SU-DHL-6 (cell line): Measurements from ENCODE around the gene SNN.

Source experiments
- H2AFZ ChIP-seq: fragments of 200-600 bp; sonication (generic); 2 replicates; pipeline ENCODE4 v1.6.1; 2014; ENCODE audit warnings: low read depth, mild to moderate bottlenecking, moderate library complexity, mixed read lengths, antibody characterized with exemption, low read length; ENCODE audit not compliant: severe bottlenecking
- H3F3A ChIP-seq: fragments of 200-600 bp; shearing (Covaris generic); 2 replicates; pipeline ENCODE4 v1.6.0; 2016; ENCODE audit warnings: antibody characterized with exemption, mild to moderate bottlenecking; ENCODE audit not compliant: insufficient read depth
- H3K27ac ChIP-seq: fragments of 200-600 bp; sonication (generic); 2 replicates; pipeline ENCODE4 v1.5.1; 2016; ENCODE audit warnings: low read depth, mild to moderate bottlenecking, low read length, moderate library complexity, mixed read lengths
- H3K27me3 ChIP-seq: fragments of 200-600 bp; sonication (generic), shearing (Covaris generic); 2 replicates; pipeline ENCODE4 v1.6.0; 2014; ENCODE audit warnings: mild to moderate bottlenecking, low read length
- H3K36me3 ChIP-seq: fragments of 200-600 bp; sonication (generic); 2 replicates; pipeline ENCODE4 v1.6.1; 2014; ENCODE audit warnings: mild to moderate bottlenecking, low read length, mixed read lengths
- H3K4me2 ChIP-seq: fragments of 300-600, 200-600 bp; shearing (Covaris generic), sonication (generic); 2 replicates; pipeline ENCODE4 v1.6.0; 2014; ENCODE audit warnings: low read length, low read depth, mild to moderate bottlenecking; ENCODE audit not compliant: poor library complexity, severe bottlenecking
- H3K4me3 ChIP-seq: fragments of 200-600 bp; sonication (generic); 2 replicates; pipeline ENCODE4 v1.5.1; 2014; ENCODE audit warnings: antibody characterized with exemption, low read length, mild to moderate bottlenecking, mixed read lengths; ENCODE audit not compliant: insufficient read depth, poor library complexity, severe bottlenecking
- H3K79me2 ChIP-seq: fragments of 200-600 bp; sonication (generic); 2 replicates; pipeline ENCODE4 v1.6.1; 2014; ENCODE audit warnings: mild to moderate bottlenecking, low read length, moderate library complexity; ENCODE audit not compliant: insufficient read depth
- H3K9ac ChIP-seq: fragments of 200-600 bp; sonication (generic); 2 replicates; pipeline ENCODE4 v1.7.0; 2014; ENCODE audit warnings: mild to moderate bottlenecking, low read length
- H3K9me2 ChIP-seq: fragments of 200-600 bp; sonication (generic); replicated peaks from 2 replicates; pipeline ENCODE4 v1.6.1; 2014; ENCODE audit warnings: low read length; ENCODE audit not compliant: insufficient read depth
- H3K9me3 ChIP-seq: fragments of 200-600 bp; sonication (generic); 2 replicates; pipeline ENCODE4 v1.6.1; 2014; ENCODE audit warnings: low read length, mixed read lengths; ENCODE audit not compliant: insufficient read depth
- H4K20me1 ChIP-seq: fragments of 200-600 bp; sonication (generic); 2 replicates; pipeline ENCODE4 v1.6.1; 2014; ENCODE audit warnings: low read depth, mild to moderate bottlenecking, antibody characterized with exemption, low read length, moderate library complexity, mixed read lengths
- CTCF ChIP-seq: fragments of 200-600 bp; sonication (generic); IDR thresholded peaks from one replicate; pipeline ENCODE4 v1.5.1; 2017; ENCODE audit warnings: antibody characterized with exemption, mild to moderate bottlenecking, low read length, moderate library complexity; ENCODE audit not compliant: insufficient read depth, poor library complexity, severe bottlenecking
- EZH2phosphoT487 ChIP-seq: fragments of 200-600 bp; sonication (generic), shearing (Covaris generic); conservative IDR thresholded peaks from 2 replicates; pipeline ENCODE4 v1.6.1; 2018; ENCODE audit warnings: mild to moderate bottlenecking, antibody characterized with exemption, low read length, moderate library complexity, mixed read lengths

SNN gene

GRCh38 chr16:11638140-11638539 is 30.1 kb upstream of the SNN start:
- Histone ChIP-seq H4K20me1 (no peaks in the 10 kb centered on the region), H3K27me3 (no peaks in the 10 kb centered on the region), H3K4me2 (no peak overlapping the region), H3K4me3 (no peak overlapping the region), H3K36me3 (no peaks in the 10 kb centered on the region), H3K9me2 (no peaks in the 10 kb centered on the region), H3K9ac (no peak overlapping the region), H3F3A (no peaks in the 10 kb centered on the region), H3K27ac (no peak overlapping the region), H3K79me2 (no peaks in the 10 kb centered on the region), H2AFZ (no peak overlapping the region), H3K9me3 (no peaks in the 10 kb centered on the region)
- TF ChIP-seq EZH2phosphoT487 = no peak
- TF ChIP-seq CTCF = no peak

- H3K27ac ChIP-seq = no peak overlapping the region
- no peak overlapping the region for H3K9ac ChIP-seq
- H3K4me2 ChIP-seq = no peak overlapping the region
- no peaks in the 10 kb centered on the region for H3K9me3 ChIP-seq
- H3K9me2 ChIP-seq = no peaks in the 10 kb centered on the region
- H3K4me3 ChIP-seq = no peak overlapping the region
- H2AFZ ChIP-seq = no peak overlapping the region
- TF ChIP-seq CTCF (no peak), EZH2phosphoT487 (no peak)
- no peaks in the 10 kb centered on the region for H3K79me2 ChIP-seq
- H3F3A ChIP-seq = no peaks in the 10 kb centered on the region
- H4K20me1 ChIP-seq = no peaks in the 10 kb centered on the region
- no peaks in the 10 kb centered on the region for H3K27me3 ChIP-seq
- H3K36me3 ChIP-seq = no peaks in the 10 kb centered on the region
Measured at GRCh38 chr16:11639008-11639562, 29.2 kb upstream of the SNN start.

- no peaks in the 10 kb centered on the region for H3K79me2 ChIP-seq
- no peaks in the 10 kb centered on the region for H3K9me2 ChIP-seq
- H3K4me2 ChIP-seq = no peak overlapping the region
- H3F3A ChIP-seq = no peaks in the 10 kb centered on the region
- H3K27ac ChIP-seq = no peak overlapping the region
- no peak overlapping the region for H3K9ac ChIP-seq
- TF ChIP-seq EZH2phosphoT487 (no peak), CTCF (no peak)
- H3K4me3 ChIP-seq = no peak overlapping the region
- H3K36me3 ChIP-seq = no peaks in the 10 kb centered on the region
- H2AFZ ChIP-seq = no peak overlapping the region
- no peaks in the 10 kb centered on the region for H4K20me1 ChIP-seq
- H3K27me3 ChIP-seq = no peaks in the 10 kb centered on the region
- no peaks in the 10 kb centered on the region for H3K9me3 ChIP-seq
Measured at GRCh38 chr16:11639925-11640899, 28.0 kb upstream of the SNN start.
